DMS53 treated with DMSO at 0.1 percent for 48 hours (cell line): ENCODE results near the gene FADS2.

ENCODE experiments used
- DNase-seq: peaks from one replicate; lab custom pipeline; 2025; ENCODE audit not compliant: unreplicated experiment; lab: John Stamatoyannopoulos, UW

FADS2 gene

DNA sequence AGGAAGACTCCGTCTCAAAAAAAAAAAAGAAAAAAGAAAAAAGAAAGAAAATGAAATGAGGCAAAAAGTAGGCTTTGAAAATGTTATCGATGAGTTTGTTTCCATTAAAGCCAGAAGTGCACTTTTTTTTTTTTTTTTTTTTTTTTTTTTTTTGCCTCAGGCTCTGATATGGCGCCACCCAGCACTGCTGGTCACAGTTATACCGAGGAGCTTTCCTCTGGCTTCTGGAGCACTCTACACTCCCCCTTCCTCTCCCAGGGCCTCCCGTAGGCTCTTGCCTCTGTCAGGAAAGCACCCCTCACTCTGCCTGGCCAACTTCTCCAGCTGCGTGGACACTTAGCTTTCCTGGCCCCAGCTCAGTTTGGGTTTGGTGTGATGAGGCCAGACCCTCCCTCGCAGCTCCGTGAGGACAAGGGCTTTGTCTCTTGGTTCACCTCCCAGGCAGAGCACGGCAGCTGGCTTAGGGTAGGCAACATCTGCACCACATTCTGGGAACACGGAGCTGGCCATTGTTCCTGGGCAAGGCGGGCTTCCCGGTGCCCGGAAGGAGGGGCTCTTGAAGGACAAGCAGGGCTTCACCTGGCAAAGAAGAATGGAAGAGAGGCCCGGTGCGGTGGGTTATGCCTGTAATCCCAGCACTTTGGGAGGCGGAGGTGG lies 16.9 kb downstream of the FADS2 start:
- no peak for DNase-seq

DNA sequence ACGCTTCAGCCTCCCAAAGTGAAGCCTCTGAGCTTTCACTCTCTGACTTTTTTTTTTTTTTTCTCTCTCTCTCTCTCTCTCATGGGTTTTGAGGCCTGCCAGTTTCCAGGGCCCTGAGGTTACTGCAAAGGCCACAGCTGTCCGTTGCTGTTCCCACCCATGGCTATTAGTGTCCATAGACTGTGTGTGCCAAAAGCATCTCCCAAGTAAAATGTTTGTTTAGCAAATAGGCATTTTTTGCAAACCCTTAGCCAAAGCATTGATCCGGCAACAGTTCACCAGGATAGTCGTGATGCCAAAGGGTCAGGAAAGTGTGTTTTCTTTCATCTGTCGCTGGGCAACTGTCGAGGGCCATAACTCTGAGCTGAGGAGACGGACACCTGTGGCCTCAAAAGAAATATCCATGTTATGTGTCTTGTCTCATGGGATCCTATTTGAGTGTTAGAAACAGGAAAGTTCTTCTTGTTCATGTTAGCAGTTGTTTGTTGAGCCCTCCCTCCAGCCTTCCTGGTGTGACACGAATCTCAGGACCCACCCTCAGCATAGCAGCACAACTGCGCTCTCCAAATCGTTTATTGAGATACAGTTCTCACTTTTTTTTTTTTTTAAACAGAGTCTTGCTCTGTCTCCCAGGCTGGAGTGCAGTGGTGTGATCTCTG lies 18.4 kb downstream of the FADS2 start:
- DNase-seq: no peak

DNA sequence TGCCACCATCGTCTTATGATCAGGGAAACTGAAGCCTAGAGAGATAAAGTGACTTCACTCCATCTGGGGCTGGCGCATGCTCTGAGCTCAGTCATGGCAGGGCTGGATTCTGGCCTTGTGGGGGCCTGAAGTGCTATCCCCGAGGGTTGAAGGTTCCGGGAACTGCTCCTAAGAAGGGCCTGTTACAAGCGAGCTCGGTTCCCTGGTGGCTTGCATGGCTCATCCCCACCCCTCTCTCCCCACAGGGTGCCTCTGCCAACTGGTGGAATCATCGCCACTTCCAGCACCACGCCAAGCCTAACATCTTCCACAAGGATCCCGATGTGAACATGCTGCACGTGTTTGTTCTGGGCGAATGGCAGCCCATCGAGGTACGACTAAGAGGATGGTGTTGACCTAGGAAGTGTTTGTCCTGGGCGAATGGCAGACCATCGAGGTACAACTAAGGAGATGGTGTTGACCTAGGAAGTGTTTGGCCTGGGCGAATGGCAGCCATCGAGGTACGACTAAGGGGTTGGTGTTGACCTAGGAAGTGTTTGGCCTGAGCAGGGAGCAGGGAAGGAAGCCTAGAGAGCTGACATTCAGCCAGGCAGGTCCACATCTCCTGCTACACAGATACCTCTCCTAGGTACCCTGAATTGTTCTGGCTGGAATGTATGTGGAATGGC lies 19.9 kb downstream of the FADS2 start:
- DNase-seq: no peak

DNA sequence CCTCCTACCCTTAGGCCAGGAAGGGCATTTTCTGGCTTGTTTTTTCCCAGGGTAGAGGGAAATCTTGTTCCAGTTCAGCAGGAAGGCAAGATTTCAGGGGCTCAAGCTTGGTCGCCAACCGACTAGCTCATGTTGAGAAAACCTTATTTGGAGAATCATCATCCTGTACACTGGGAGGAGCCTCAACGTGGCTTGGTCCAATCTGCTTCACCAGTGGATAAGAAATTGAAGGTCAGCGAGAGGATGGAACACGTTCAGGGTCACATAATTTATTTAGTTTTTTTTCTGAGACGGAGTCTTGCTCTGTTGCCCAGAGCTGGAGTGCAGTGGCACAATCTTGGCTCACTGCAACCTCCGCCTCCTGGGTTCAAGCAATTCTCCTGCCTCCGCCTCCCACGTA lies 20.5 kb downstream of the FADS2 start:
- DNase-seq: no peak

DNA sequence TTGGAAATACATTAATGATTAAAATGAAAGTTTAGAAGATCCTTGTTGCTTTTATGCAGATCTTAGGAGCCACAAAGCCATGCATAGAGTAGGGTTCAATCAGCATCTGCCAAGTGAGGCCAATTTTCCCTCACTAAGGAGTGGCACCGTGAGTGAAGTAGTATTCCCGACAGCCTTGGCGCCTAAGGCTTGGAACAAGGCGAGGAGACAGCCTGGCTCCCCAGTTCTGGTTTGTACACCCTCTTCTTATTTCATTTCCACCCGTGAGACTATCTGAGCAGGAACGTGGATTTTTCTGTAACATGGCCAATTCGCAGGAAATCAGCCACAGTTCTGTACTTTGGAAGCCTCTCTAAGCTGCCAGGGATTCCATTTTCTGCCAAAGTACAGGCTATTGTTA lies 22.6 kb downstream of the FADS2 start:
- no peak for DNase-seq

DNA sequence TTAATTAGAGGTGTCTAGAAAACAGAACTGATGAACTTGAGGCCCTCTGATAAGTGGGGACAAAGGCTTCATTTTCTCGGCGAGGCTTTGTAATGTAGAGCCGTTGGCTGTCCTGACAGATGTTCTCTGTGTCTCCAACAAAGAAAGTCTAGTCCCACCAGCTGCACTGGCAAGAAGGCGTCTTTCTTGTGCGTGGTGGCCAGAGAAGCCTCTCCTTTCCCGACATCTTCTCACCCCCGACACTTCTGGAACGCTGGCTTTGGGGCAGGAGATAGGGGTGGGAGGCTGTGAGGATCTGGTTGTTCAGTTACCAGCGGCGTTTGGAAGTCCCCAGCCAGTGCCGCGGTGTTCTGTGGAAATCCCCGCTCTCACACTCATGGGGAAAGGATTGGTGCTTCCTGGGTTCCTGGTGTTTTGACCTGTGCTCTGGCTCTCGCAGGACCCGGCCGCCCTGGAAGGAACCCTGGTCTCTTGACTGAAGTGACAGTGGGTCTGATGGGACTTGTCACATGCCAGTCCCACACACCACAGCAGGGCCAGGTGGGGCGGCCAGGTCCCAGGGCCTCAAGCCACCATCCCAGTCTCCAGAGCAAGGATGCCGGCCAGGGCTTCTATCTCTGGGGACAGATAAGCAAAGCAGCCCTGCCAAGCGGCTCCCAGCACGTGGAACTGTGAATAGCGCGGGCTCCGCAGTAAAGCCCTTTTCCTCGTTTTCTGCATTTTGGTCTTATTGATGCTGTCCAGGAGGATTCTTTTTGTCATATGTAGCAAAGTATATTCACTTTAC lies 23.2 kb downstream of the FADS2 start:
- DNase-seq: no peak

DNA sequence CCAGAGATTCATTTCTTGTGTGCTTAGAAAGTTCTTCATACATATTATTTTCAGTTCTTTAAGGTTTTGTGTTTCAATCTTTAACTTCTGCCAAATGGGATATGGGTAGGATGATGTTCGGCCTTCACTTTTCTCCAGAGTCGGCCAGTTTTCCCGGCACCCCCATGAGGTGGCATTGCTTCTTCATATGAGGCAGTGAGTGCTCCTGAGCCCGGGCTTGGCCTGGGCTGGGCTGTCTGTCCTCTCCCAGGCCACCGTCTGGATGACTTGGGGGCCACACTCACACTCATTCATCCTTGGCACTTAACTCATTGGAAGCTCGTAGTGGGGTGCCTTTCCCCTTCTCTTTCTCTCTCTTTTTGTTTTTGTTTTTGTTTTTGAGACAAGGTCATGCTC lies 23.8 kb downstream of the FADS2 start:
- DNase-seq: no peak

DNA sequence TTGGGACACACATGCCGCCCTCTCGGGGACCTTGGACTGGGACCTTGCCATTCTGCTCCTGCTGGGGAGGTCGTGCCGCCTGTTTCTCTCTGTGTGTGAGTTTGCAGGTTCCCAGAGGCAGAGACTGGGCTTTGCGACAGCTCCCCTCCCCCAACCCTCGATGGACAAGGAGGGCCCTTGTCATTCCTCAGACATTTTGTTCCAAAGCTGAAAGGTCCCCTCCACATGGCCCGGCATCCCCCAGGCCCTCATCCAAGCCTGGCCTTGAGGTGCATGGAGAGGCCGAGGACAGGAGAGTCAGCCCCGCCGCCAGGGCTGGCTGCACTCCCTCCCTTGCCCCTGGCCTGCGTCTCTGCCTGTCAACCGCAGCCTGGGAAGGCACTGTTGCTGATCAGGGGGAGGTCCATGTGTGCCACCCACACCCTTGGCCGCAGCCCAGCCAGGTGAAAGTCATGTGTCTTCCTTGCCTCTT lies 25.6 kb downstream of the FADS2 start:
- no peak for DNase-seq

DNA sequence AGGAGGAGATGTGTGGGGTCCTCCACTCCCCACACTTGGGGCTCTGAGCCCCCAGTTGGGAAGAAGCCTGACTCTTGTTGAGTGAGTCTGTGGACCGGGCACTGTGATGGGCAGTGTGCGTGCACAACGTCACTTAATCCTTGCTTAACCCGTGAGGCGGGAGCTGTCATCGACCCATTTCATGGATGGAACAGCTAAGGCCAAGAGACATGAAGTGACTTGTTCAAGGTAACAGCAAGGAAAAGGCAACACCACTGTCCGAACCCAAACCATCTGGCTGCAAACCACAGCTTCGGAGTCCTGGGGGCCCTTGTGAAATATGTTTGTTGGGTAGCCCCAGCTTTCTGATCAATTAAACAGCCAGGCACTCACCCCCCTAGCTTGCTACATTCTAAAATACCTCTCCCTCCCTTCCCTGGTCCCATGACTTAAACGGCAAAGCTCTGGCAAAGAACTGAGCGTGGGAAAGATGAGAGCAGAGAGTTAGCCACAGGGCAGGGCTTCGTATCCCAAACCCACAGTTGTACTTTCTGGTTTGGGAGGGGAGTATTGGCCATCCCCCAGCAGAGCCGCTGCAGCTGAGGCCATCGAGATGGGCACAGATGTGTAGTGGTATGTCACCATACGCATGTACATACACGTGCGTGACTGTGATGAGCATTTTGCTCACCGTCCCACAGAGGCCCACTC lies 26.3 kb downstream of the FADS2 start:
- no peak for DNase-seq

DNA sequence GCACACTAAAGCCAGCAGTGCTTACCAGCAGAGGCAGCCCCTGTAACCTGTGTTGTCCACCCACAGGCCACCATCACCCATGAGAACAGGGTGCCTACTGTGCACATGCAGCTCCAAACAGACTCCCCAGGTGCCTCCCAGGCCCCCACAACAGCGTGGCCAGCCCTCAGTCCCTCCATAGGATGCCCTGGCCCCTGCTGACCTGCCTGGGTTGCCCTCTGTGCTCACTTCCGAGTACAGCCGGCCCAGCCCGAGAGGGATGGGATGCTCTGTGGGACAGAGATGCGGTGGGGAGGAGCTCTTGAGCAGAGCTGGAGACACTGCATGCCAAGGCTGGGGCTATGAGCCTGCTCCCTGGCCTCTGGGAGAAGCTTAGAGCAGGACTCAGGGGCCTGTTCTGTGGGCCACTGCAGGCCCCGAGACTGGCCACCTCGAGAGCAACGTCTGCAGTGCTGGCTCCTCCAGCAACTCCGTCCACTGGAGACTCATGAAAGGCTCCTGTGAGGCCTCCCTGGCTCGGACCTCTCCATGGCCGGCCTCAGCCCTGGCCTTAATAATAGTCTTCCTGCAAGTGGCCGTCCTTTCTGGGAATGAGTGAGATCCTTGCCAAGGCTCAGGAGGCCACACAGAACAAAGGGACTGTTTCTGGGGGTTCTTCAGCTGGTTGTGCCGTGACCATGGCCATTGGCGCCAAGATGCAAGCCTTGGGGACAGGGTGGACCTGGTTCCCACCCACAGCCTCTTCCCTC lies 27.0 kb downstream of the FADS2 start:
- DNase-seq: no peak

DNA sequence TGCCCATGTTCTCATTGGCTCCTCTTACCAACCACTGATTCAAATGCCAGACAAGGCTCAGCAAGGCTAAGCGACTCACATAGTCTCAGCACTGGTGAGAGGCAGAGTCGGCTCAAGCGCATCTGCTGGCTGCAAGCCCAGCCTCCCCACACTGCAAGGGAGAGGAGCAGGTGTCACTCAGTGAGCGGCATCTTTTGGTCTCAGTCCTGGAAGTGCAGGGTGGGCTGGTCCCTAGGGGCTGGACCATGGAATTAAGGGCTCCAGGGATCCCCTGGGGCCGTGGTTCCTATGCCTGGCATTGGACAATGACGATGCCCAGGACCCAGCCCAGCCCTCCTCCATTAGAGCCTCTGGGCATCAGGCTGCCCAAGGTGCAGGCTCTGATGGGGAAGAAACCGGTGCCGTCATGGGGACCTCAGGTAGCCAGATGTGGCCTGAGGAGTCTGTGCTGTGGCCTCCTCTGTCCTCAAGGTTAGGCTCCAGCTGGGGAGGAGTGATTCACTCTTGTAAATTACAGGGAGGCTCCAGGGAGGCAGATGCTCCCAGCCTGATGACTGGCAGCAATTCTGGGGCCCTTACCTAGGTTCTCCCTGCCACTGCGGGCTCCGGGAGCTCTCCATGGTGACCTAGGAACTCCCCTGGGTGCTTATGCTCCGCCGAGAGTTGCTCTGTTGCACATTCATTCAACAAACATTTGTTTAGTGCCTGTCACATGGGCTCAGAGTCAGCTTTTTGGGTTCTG lies 28.0 kb downstream of the FADS2 start:
- DNase-seq: no peak

DNA sequence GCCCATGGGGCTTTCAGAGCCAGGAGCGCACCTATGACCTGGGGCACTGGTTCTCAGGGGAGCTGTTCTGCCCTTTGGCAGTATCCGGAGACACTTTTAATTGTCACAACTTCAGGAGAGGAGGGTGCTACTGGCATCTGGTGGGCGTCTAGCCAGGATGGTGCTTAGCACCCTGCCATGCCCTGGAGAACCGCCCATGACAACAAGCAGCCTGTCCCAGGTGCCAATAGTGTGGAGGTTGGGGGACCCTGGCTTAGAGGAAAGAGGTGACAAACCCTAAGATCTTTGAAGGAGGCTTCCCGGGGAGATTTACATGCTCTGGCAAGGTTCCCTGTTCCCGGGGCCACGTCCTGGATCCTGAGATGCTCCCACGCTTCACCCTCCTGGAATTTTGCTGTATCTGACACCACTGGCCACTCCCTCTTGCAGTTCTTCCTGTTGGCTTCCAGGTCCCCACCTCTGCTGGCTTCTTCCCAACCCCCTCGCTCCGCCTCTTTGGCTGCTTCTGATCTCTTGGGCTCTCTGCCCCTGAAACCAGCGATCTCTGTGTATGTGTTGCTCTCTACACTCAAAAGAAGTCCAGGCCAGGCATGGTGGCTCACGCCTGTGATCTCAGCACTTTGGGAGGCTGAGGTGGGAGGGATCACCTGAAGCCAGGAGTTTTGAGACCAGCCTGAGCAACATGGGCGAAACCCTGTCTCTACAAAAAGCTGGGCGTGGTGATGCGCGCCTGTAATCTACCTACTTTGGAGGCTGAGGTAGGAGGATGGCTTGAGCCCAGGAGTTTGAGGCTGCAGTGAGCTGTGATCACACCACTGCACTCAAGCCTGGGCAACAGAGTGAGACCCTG lies 32.2 kb downstream of the FADS2 start:
- DNase-seq: no peak

DNA sequence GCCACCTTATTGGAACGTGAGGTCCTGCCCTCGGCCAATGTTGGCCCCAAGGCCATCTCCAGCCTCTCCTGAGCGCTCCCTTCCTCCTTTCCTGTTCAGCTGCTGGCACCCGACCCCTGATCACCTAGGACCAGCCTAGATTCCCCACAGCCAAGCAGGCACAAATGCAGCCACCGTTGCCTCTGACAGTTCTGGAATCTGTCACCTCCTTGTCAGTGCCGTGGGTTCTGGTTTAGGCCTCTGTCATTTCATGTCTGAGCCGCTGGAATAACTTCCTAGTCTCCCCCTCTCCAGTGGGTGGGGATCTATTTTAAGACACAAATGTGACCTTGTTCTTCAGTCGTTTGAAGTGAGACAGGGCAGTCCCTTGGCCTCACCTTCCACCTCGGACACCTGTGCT lies 33.5 kb downstream of the FADS2 start:
- DNase-seq: no peak

DNA sequence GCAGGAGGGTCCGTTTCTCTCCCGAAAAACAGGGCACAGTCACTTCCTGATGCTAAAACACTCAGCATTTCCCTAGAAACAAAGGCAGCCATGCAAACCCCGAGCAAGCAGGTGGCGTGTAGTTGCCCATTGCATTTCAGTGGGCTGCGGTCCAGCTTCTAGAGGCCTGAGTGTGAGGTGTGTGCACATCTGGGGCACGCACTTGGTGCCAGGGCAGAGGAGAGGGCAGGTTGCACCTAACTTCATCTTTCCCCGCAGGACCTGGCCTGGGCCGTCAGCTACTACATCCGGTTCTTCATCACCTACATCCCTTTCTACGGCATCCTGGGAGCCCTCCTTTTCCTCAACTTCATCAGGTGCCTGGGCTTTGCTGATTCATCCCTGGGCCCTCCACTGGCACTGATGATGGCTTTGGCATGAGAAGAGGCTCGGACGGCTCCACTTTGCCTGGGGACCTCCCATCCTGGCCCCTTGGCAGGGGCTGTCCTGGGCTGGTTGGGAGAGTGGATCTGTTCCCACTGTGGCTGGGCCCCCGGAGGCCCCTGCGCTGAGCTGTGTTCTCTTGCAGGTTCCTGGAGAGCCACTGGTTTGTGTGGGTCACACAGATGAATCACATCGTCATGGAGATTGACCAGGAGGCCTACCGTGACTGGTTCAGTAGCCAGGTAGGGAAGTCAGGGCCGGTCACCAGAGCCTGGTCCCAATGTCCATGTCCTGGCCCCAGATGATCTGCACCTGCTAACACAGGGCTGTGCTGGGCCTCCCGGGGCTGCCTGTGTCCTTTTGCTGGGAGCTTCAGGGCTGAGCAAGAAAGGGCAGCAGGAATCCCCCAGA lies 34.8 kb downstream of the FADS2 start:
- DNase-seq: no peak

DNA sequence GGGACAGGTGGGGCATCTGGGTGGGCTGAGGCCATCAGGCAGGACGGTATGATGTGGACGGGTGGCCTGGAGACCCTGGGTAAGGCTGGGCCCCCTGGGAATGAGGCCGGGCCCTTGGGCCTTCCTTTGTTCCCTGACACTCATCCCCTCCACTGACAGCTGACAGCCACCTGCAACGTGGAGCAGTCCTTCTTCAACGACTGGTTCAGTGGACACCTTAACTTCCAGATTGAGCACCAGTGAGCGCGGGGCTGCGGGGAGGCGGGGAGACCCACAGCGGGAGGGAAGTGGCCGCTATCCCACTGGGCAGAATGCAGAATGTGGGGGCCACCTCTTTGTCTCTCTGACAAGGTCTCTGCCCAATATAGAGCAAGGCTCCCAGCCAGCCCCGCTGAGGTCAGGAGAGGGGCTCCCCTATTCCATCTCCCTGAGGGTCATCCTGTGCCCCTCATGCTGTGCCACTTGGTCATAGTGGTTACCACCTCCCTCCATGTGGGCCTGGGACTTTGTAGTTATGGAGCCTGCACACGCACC lies 35.5 kb downstream of the FADS2 start:
- no peak for DNase-seq

DNA sequence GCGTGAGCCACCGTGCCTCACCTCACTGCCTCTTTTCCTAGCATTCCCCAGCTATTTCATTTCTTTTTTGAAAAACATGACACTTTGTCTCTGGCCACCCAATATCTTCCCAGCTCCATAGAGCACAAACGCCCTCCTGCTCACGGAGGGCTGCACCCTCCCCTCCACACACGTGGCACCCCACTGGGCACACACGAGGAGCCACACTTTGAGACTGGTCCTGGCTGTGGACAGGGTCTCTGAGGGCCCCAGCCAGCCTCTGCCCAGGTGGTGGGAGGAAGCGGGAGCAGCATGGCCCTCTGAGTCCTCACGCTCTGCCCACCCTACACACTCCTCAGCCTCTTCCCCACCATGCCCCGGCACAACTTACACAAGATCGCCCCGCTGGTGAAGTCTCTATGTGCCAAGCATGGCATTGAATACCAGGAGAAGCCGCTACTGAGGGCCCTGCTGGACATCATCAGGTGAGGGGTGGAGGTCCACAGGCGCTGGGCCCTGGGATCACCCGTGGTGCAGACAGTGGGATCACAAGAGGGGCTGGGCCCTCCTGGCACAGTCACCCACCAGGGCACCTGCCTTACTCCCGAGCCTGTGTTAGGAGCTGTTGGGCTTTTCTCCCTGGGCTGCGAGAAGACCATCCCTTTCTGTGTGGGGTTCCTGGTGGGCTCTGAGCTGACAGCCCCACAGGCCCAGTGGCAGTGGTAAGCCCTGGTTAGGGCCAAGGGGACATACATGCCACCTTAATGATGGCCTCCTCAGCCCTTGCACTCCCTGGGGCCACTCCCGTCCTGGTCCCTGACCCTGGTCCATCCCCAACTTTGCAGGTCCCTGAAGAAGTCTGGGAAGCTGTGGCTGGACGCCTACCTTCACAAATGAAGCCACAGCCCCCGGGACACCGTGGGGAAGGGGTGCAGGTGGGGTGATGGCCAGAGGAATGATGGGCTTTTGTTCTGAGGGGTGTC lies 37.0 kb downstream of the FADS2 start:
- DNase-seq: no peak
